Mammary epithelial cell (primary cell): Measurements from ENCODE around the gene KRT1.
"Not testable (repeated sequence)": the region's sequence is repeated elsewhere in the genome, so short reads cannot be mapped to it uniquely, and the experiment has no call there.

Source experiments
- CTCF ChIP-seq, 2 donors: IDR thresholded peaks in 1 of 2; conservative IDR thresholded peaks in 1 of 2; 2 replicates each; pipeline ENCODE4 v1.5.1; 2011 to 2012; ENCODE audit warnings: inconsistent platforms in 2 of 2, low read length in 2 of 2, mild to moderate bottlenecking in 2 of 2, control low read depth in 1 of 2, low read depth in 1 of 2; ENCODE audit not compliant: insufficient read depth in 1 of 2; ENCODE audit errors: extremely low read depth in 1 of 2
- EZH2 ChIP-seq: IDR thresholded peaks from 2 replicates; pipeline ENCODE4 v1.6.1; 2012; ENCODE audit warnings: low read length, inconsistent platforms, borderline replicate concordance

GRCh38 chr12:52669941-52670340 lies 10.3 kb downstream of the KRT1 start:
- TF ChIP-seq CTCF (conservative IDR thresholded peaks at IDR 0.05 in 1 of 2, IDR thresholded peaks at IDR 0.05 in 1 of 2; ENCODE audit: extremely low read depth in 1 of 2, insufficient read depth in 1 of 2, low read depth in 1 of 2, low read length in 2 of 2); EZH2: not testable (repeated sequence)
